ENCODE data around the gene TTC27.
"Not testable (repeated sequence)": the region's sequence is repeated elsewhere in the genome, so short reads cannot be mapped to it uniquely, and the experiment has no call there.

- not testable (repeated sequence) for TF ChIP-seq POLR2AphosphoS5 (IDR thresholded peaks at IDR 0.05; ENCODE audit: borderline replicate concordance, low read depth, low read length); EZH2 (IDR thresholded peaks at IDR 0.05)
Measured at GRCh38 chr2:32754676-32755075, 126.8 kb downstream of the TTC27 start.
